IMR-90 (cell line): ENCODE results near the gene CDHR4. TPM values are rescaled to one million over a fixed set of nuclear protein-coding genes. Genes with fewer than 3 reads are reported as not detected.

ENCODE experiments used
- ATAC-seq: fragments of 200-7000 bp; cut with Tn5 transposase; 2 replicates; pipeline ENCODE4 v1.9.1; 2020; ENCODE audit warnings: low read depth, mild to moderate bottlenecking, moderate library complexity
- BruUV-seq: library from RNA; stranded (reverse); fragments of 400-500 nt; replicated peaks from 2 replicates; lab custom pipeline; 2021; lab: Mats Ljungman, UMichigan
- CTCF ChIA-PET: fragments of 300-600 bp; formaldehyde crosslinking; extraction: SDS; loops from one replicate; lab custom pipeline; 2021; ENCODE audit warnings: antibody characterized with exemption; lab: Yijun Ruan, JAX
- POLR2A ChIA-PET: fragments of 300-600 bp; sonication (Branson Sonifier 250); formaldehyde crosslinking; loops from one replicate; lab custom pipeline; 2022; ENCODE audit warnings: antibody characterized with exemption; ENCODE audit not compliant: unreplicated experiment; lab: Charles Lee
- DNase-seq: peaks from one replicate; pipeline ENCODE4 v3.0.0; 2013
- H2AFZ ChIP-seq: replicated peaks from 2 replicates; pipeline ENCODE3; 2013; ENCODE audit warnings: low read length, mild to moderate bottlenecking; ENCODE audit not compliant: poor library complexity
- H2AK5ac ChIP-seq: 2 replicates; pipeline ENCODE4 v1.6.1; 2013; ENCODE audit warnings: low read depth, low read length, inconsistent platforms
- H2AK9ac ChIP-seq: replicated peaks from 2 replicates; pipeline ENCODE3; 2013; ENCODE audit warnings: mild to moderate bottlenecking, low read depth, low read length, moderate library complexity; ENCODE audit not compliant: poor library complexity
- H2BK120ac ChIP-seq: 2 replicates; pipeline ENCODE4 v1.6.1; 2013; ENCODE audit warnings: low read depth, low read length, inconsistent platforms
- H2BK15ac ChIP-seq: 3 replicates; pipeline ENCODE4 v1.6.1; 2013; ENCODE audit warnings: low read depth, low read length, inconsistent platforms
- H2BK20ac ChIP-seq: 2 replicates; pipeline ENCODE4 v1.6.1; 2013; ENCODE audit warnings: low read depth, mild to moderate bottlenecking, inconsistent platforms, low read length, moderate library complexity
- H2BK5ac ChIP-seq: 2 replicates; pipeline ENCODE4 v1.6.1; 2013; ENCODE audit warnings: mild to moderate bottlenecking, low read depth, low read length, inconsistent platforms; ENCODE audit not compliant: poor library complexity, severe bottlenecking
- H3K14ac ChIP-seq: replicated peaks from 2 replicates; pipeline ENCODE4 v1.6.1; 2013; ENCODE audit warnings: low read depth, low read length, inconsistent platforms
- H3K18ac ChIP-seq: 2 replicates; pipeline ENCODE4 v1.6.1; 2013; ENCODE audit warnings: low read depth, low read length, control low read depth
- H3K23ac ChIP-seq: 2 replicates; pipeline ENCODE4 v1.6.1; 2013; ENCODE audit warnings: low read depth, low read length, inconsistent platforms
- H3K27ac ChIP-seq: 2 replicates; pipeline ENCODE4 v1.5.1; 2013; ENCODE audit warnings: mild to moderate bottlenecking, control low read depth, low read length; ENCODE audit not compliant: insufficient read depth
- H3K27me3 ChIP-seq: 2 replicates; pipeline ENCODE4 v1.6.1; 2013; ENCODE audit warnings: low read length; ENCODE audit not compliant: control insufficient read depth, insufficient read depth
- H3K36me3 ChIP-seq: 2 replicates; pipeline ENCODE4 v1.6.1; 2013; ENCODE audit warnings: low read length, mixed read lengths; ENCODE audit not compliant: control insufficient read depth, insufficient read depth
- H3K4ac ChIP-seq: 2 replicates; pipeline ENCODE4 v1.6.1; 2013; ENCODE audit warnings: low read depth, low read length, inconsistent platforms
- H3K4me1 ChIP-seq: 2 replicates; pipeline ENCODE4 v1.6.1; 2013; ENCODE audit warnings: low read length, mixed read lengths; ENCODE audit not compliant: control insufficient read depth, insufficient read depth
- H3K4me2 ChIP-seq: 2 replicates; pipeline ENCODE4 v1.6.1; 2013; ENCODE audit warnings: low read depth, mild to moderate bottlenecking, control low read depth, low read length, moderate library complexity
- H3K4me3 ChIP-seq: 2 replicates; pipeline ENCODE4 v1.5.1; 2013; ENCODE audit warnings: low read depth, mild to moderate bottlenecking, control low read depth, low read length, moderate library complexity; ENCODE audit not compliant: insufficient read depth
- H3K56ac ChIP-seq: 2 replicates; pipeline ENCODE4 v1.6.1; 2013; ENCODE audit warnings: low read length, inconsistent platforms; ENCODE audit not compliant: insufficient read depth; ENCODE audit errors: extremely low read depth
- H3K79me1 ChIP-seq, 2 experiments: 2 replicates each; pipeline ENCODE4 v1.6.1; 2013; ENCODE audit warnings: low read length in 2 of 2, inconsistent platforms in 1 of 2, low read depth in 1 of 2
- H3K9ac ChIP-seq: 2 replicates; pipeline ENCODE4 v1.6.1; 2013; ENCODE audit warnings: low read depth, low read length, control low read depth
- H3K9me1 ChIP-seq: 2 replicates; pipeline ENCODE4 v1.6.1; 2013; ENCODE audit warnings: low read length, inconsistent platforms; ENCODE audit not compliant: insufficient read depth
- H3K9me3 ChIP-seq: 2 replicates; pipeline ENCODE4 v1.6.1; 2013; ENCODE audit warnings: low read length; ENCODE audit not compliant: control insufficient read depth, insufficient read depth
- H4K20me1 ChIP-seq: 2 replicates; pipeline ENCODE4 v1.6.1; 2013; ENCODE audit warnings: low read length, inconsistent platforms; ENCODE audit not compliant: insufficient read depth
- H4K5ac ChIP-seq: 2 replicates; pipeline ENCODE4 v1.6.1; 2013; ENCODE audit warnings: mild to moderate bottlenecking, low read depth, low read length, control low read depth
- H4K8ac ChIP-seq, 2 experiments: 2 replicates each; pipeline ENCODE4 v1.6.1; 2013; ENCODE audit warnings: low read depth in 2 of 2, low read length in 2 of 2, control low read depth in 1 of 2, inconsistent platforms in 1 of 2
- H4K91ac ChIP-seq: 2 replicates; pipeline ENCODE4 v1.6.1; 2013; ENCODE audit warnings: low read depth, low read length, inconsistent platforms; ENCODE audit not compliant: insufficient read depth
- BHLHE40 ChIP-seq: fragments of 150-350 bp; IDR thresholded peaks from 2 replicates; pipeline ENCODE4 v1.6.1; 2016; ENCODE audit warnings: mild to moderate bottlenecking, low read depth, low read length
- CEBPB ChIP-seq: IDR thresholded peaks from 2 replicates; pipeline ENCODE4 v1.6.1; 2012; ENCODE audit warnings: low read depth, low read length, improper control_type of control experiment
- CHD1 ChIP-seq: IDR thresholded peaks from 2 replicates; pipeline ENCODE4 v1.6.1; 2012; ENCODE audit warnings: low read depth, low read length, improper control_type of control experiment
- CTCF ChIP-seq: conservative IDR thresholded peaks from 2 replicates; pipeline ENCODE4 v1.5.1; 2012; ENCODE audit warnings: mild to moderate bottlenecking, low read depth, low read length, improper control_type of control experiment
- ELK1 ChIP-seq: fragments of 150-350 bp; IDR thresholded peaks from 2 replicates; pipeline ENCODE4 v1.6.1; 2016; ENCODE audit warnings: low read depth, mild to moderate bottlenecking, low read length, moderate library complexity, borderline replicate concordance
- FOS ChIP-seq: fragments of 150-350 bp; IDR thresholded peaks from 2 replicates; pipeline ENCODE4 v1.6.1; 2016; ENCODE audit warnings: low read depth, low read length
- MAFK ChIP-seq: IDR thresholded peaks from 2 replicates; pipeline ENCODE4 v1.6.1; 2012; ENCODE audit warnings: low read depth, low read length, improper control_type of control experiment
- MAZ ChIP-seq: IDR thresholded peaks from 2 replicates; pipeline ENCODE4 v1.6.1; 2012; ENCODE audit warnings: low read depth, mild to moderate bottlenecking, low read length, improper control_type of control experiment, moderate library complexity, borderline replicate concordance
- MXI1 ChIP-seq: IDR thresholded peaks from 2 replicates; pipeline ENCODE4 v1.6.1; 2012; ENCODE audit warnings: low read depth, mild to moderate bottlenecking, low read length, moderate library complexity, borderline replicate concordance
- NFE2L2 ChIP-seq: fragments of 150-350 bp; IDR thresholded peaks from 2 replicates; pipeline ENCODE4 v1.6.1; 2016; ENCODE audit warnings: low read depth, mild to moderate bottlenecking, low read length
- POLR2A ChIP-seq: IDR thresholded peaks from 2 replicates; pipeline ENCODE4 v1.6.1; 2012; ENCODE audit warnings: mild to moderate bottlenecking, low read depth, low read length
- RAD21 ChIP-seq: IDR thresholded peaks from 2 replicates; pipeline ENCODE4 v1.6.1; 2012; ENCODE audit warnings: low read length, improper control_type of control experiment
- RCOR1 ChIP-seq: IDR thresholded peaks from 2 replicates; pipeline ENCODE4 v1.6.1; 2012; ENCODE audit warnings: mild to moderate bottlenecking, low read length, improper control_type of control experiment; ENCODE audit not compliant: insufficient replicate concordance
- RFX5 ChIP-seq: IDR thresholded peaks from 2 replicates; pipeline ENCODE4 v1.8.0; 2012; ENCODE audit warnings: low read depth, mild to moderate bottlenecking, low read length, moderate library complexity
- SMC3 ChIP-seq: fragments of 150-350 bp; IDR thresholded peaks from 2 replicates; pipeline ENCODE4 v1.6.1; 2016; ENCODE audit warnings: low read depth, mild to moderate bottlenecking, antibody characterized with exemption, low read length, moderate library complexity
- USF2 ChIP-seq: fragments of 150-350 bp; IDR thresholded peaks from 2 replicates; pipeline ENCODE4 v1.6.1; 2017; ENCODE audit warnings: mild to moderate bottlenecking, antibody characterized with exemption, low read length, low read depth
- WGBS, 2 experiments: methylation state at CpG; one replicate each; pipeline versions ENCODE4 v1.1.5 to v1.1.7; 2013; ENCODE audit warnings: missing lambda C conversion rate in 2 of 2; ENCODE audit not compliant: insufficient read length in 1 of 2; ENCODE audit errors: extremely low coverage in 2 of 2; 5-methylcytosine and 5-hydroxymethylcytosine counted together
- dilution Hi-C: fragments of 300-500 bp; cut with HindIII; formaldehyde crosslinking; loops from one replicate; pipeline ENCODE4 v1.14.3; 2018; ENCODE audit warnings: low sequenced_read_pairs; ENCODE audit not compliant: unreplicated experiment
- in situ Hi-C: fragments of 300-500 bp; cut with MboI; formaldehyde crosslinking; loops from 3 replicates; pipeline ENCODE4 v1.14.3; 2019; ENCODE audit warnings: low sequenced_read_pairs, inconsistent platforms, mixed read lengths
- intact Hi-C: fragments of 100-400 bp; cut with micrococcal nuclease; formaldehyde crosslinking; loops from 2 replicates; pipeline ENCODE4 v1.10.0; 2022
- polyA plus RNA-seq, 3 experiments: library from polyadenylated mRNA; depleted of rRNA; stranded (reverse); fragments of >200 nt; gene quantifications; 2 replicates each; pipeline ENCODE4 v1.2.3, GENCODE V29; 2012; ENCODE audit warnings: low replicate concordance in 1 of 3
- total RNA-seq: library from RNA; depleted of rRNA; stranded (reverse); fragments of >200 nt; gene quantifications from 2 replicates; pipeline ENCODE4 v1.2.3, GENCODE V29; 2012

Gene CDHR4
- total and polyA plus RNA-seq, 2 of the 4 experiments (the other 2 are of a cell fraction) = not detected

- ATAC-seq = peak; percentile 35; the same call in 1 of the 2 replicates
- BruUV-seq = no TSS peak
These were observed 40.4 kb downstream of the CDHR4 start for GRCh38 chr3:49759226-49759625.

More at GRCh38 chr3:49759226-49759625, 40.4 kb downstream of the CDHR4 start:
- TF ChIP-seq CHD1 (no peak), CTCF (no peak), RCOR1 (no peak), USF2 (no peak), MXI1 (no peak), BHLHE40 (no peak), MAFK (no peak), RFX5 (no peak), MAZ (no peak), ELK1 (no peak), NFE2L2 (no peak), RAD21 (no peak), CEBPB (no peak), SMC3 (no peak), POLR2A (no peak), FOS (no peak)
- no peak overlapping the region for H3K14ac ChIP-seq
- H3K9ac ChIP-seq = no peak overlapping the region
- no peaks in the 10 kb centered on the region for H3K27me3 ChIP-seq
- H3K18ac ChIP-seq = no peak overlapping the region
- no peak overlapping the region for H2BK5ac ChIP-seq
- no peak overlapping the region for H2AFZ ChIP-seq
- H2BK120ac ChIP-seq = no peak overlapping the region
- no peak overlapping the region for H3K4ac ChIP-seq
- H4K8ac ChIP-seq = no peak overlapping the region
- no peak overlapping the region for H2AK9ac ChIP-seq
- H4K20me1 ChIP-seq = peaks cover 62% of the 10 kb centered on the region
- H3K4me3 ChIP-seq = no peak overlapping the region
- no CpG with 5 or more reads among the region's 1 CpG for WGBS, 2 experiments
- DNase-seq = no peak
- no peak overlapping the region for H2AK5ac ChIP-seq
- in situ Hi-C loops (no loop called here), dilution Hi-C loops (no loop called here), intact Hi-C loops (no loop called here)
- peaks cover 43 to 65% of the 10 kb centered on the region in 2 experiments for H3K79me1 ChIP-seq
- H4K5ac ChIP-seq = no peak overlapping the region
- H3K27ac ChIP-seq = no peak overlapping the region
- peaks cover 5% of the 10 kb centered on the region for H3K36me3 ChIP-seq
- H2BK15ac ChIP-seq = no peak overlapping the region
- POLR2A ChIA-PET = no interaction called here
- no peak overlapping the region for H3K56ac ChIP-seq
- H3K9me3 ChIP-seq = no peaks in the 10 kb centered on the region
- no peak overlapping the region for H3K23ac ChIP-seq
- H3K4me2 ChIP-seq = no peak overlapping the region
- CTCF ChIA-PET = interaction anchor here (0.6 kb wide), 1 partner anchor 11 kb away, joined by 3 read pairs; no protein-coding TSS in a partner anchor
- H3K4me1 ChIP-seq = no peaks in the 10 kb centered on the region
- no peak overlapping the region for H2BK20ac ChIP-seq
- peaks cover 7% of the 10 kb centered on the region; the same call in 1 of the 2 replicates for H3K9me1 ChIP-seq
- H4K91ac ChIP-seq = no peak overlapping the region
